Brain pericyte (primary cell): ENCODE data around the gene PIK3AP1.
"Not testable (repeated sequence)": the region's sequence is repeated elsewhere in the genome, so short reads cannot be mapped to it uniquely, and the experiment has no call there.

Experiments
- DNase-seq: peaks from one replicate; pipeline ENCODE4 v3.0.0-alpha.2; 2012; ENCODE audit warnings: low read depth, low spot score

PIK3AP1 gene

DNA sequence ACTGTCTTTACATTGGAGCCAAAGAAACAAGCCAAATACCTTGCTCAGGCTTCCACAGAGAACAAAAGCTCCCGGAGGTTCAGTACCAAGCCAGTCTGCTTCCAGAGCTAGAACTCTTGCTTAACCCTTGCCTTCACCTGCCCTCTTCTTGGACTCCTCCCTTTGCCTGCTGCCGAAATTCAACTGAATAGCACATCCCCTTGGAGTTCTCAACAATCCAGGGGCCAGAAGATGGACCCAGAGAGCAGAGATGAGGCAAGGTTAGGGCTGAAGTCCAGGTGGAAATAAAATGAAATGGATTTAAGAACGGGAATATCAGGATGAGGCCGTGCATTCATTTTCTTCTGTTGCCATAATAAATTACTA is 876 bp upstream of the PIK3AP1 start:
- DNase-seq: no peak

DNA sequence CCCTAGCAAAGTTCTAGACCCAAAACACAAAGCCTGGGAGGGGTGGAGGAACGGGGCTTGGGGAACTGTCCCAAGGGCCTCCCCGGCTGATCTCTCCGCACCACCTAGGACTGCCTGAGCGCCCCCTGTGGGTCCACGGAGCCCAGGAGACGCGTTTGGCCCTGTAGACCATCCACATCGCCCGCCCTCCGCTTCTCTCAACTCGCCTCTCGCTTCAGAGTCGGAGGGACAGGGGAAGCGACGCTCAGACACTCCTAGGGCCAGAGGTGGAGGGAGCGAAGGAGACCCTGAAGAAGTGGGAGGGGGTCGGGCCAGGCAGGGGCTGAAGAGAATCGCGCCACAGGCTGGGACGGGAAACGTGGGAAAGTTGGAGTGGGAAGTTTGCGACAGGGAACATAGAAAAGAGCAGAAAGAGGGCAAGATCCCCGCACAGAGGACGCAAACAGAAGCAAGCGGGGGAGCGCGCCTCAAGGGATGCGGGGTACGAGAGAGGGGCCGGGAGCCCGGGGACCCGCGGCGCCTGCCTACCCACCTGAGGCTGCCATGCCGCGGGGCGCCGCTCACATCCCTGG is 378 bp downstream of the PIK3AP1 start:
- no peak for DNase-seq

DNA sequence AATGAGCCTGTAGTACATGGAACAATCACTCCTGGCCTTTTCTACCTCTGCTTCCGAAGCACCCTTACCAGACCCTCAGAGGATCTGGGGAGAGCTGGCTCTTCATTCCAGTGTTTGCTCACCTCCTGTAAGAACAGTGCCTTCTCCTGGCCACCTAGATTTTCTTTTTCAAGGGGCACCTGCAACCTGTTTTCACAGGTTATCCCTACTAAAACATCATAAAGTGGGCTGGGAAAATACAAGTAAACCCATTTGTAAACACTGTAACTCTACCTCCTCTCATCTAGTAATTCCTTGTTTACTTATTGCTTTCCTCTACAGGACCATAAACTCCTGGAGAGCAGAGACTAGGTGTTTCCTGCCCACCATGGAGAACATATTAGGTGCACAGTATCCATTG is 1.1 kb downstream of the PIK3AP1 start:
- no peak for DNase-seq

DNA sequence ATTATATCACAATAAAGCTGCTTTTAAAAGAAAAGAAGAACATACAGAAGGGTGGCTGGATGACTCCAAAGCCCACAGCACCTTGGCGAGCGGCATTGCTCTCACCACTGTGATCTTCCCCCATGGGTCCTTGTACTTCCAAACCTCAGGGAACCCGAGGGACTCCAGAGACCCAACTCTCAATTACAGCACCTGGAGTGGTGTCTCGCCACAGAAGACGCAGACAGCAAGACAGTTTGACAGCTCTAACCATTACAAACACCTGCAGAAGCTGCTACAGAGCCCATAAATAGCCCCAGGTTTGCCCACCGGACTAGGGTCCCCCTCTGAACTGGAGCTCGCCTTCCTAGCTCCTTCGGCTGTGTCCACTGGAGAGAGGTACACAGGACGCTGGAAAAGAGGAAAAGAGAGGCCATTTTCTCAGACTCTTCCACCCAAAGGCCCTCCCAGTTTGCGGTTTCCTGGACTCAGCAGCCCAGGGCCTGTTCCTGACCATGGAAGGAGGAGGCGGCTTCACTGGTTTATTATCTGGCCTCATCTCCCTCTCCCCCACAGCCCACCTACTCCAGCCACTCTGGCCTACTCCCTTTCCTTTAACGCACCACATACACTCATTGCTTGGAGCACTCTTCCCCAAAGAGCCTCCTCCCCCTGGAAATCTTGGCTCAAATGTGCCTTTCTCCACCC is 1.9 kb downstream of the PIK3AP1 start:
- DNase-seq: no peak

DNA sequence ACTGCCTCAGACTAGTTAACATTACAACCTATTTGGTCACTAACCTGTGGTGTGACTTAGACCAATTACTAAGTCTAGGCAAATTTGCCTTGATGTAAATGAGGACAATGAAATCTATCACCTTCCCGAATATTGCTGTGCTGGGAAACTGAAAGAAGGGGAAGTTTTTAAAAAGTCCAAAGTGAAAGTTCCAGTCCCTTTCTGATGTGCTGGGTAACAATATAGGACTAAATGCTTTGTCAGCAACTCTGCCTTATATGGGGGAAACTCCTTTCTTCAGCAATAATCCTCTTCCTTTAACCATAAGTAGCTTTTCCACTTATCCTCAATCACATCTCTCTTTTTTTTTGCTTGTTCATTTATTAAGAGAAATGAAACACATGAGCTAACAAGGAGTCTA is 3.9 kb downstream of the PIK3AP1 start:
- no peak for DNase-seq

DNA sequence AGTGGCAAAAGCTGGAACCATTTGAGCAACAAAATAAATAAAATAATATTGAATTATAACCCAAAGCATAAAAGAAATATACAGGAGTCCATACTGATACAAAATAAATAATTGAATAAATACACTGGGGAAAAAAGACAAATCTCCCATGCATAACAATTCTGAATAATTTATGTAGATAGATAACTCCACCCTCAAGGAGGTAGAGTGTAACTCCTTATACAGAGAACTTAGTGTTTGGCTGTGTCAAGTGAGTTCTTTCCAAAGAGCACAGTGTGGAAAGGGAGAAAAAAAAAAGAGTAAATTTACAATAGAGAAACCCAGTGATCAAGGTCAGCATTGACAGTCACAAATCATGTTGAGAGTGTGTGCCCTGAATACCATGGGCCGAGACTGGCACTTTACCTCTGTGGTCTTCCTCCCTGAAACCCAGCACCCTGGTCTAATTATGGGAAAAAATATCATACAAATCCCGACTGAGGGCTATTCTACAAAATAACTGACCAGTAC is 5.5 kb downstream of the PIK3AP1 start:
- DNase-seq: no peak

DNA sequence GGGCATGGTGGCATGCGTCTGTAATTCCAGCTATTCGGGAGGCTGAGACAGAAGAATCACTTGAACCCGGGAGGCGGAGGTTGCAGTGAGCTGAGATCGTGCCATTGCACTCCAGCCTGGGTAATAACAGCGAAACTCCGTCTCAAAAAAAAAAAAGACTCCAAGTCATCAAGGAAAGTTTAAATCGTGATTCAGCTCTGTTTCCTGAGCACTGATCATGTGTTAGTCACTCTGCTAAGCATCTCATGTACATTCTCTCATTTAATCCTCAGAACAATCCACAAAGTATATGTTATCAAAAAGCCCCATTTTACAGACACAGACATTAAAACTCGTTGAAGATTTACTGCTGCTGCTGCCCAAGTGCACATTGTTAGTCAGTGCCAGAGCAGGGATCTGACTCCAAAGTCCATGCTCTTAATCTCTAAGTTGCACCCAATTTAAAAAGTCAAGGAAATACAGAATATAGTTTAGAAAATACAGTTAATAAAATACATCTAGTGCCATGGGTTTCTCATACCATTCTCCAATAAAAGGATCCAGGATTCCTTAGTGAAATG is 6.2 kb downstream of the PIK3AP1 start:
- DNase-seq: no peak

DNA sequence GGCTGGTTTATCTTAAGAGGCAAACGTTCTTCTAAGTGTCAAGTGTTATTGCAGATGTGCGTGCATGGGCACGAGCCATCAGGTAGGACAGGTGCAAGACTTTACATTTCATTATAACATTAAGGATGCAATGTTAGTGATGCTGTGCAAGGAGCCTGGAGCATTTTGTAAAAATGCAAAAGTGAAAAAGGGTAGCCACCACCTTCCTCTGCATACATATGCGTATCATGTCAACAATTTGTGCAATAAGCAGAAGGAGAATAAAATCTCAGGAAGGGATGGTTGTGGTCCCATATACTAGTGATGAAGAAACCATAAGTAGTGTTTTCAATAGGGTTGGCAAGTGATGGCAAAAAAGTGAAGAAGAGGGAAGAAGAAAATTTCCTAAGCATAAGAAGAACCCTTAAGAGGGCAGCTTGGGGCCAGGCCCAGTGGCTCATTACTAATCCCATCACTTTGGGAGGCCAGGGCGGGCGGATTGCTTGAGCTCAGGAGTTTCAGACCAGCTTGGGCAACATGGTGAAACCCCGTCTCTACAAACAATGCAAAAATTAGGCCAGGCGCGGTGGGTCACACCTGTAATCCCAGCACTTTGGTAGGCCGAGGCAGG is 7.5 kb downstream of the PIK3AP1 start:
- DNase-seq: no peak

DNA sequence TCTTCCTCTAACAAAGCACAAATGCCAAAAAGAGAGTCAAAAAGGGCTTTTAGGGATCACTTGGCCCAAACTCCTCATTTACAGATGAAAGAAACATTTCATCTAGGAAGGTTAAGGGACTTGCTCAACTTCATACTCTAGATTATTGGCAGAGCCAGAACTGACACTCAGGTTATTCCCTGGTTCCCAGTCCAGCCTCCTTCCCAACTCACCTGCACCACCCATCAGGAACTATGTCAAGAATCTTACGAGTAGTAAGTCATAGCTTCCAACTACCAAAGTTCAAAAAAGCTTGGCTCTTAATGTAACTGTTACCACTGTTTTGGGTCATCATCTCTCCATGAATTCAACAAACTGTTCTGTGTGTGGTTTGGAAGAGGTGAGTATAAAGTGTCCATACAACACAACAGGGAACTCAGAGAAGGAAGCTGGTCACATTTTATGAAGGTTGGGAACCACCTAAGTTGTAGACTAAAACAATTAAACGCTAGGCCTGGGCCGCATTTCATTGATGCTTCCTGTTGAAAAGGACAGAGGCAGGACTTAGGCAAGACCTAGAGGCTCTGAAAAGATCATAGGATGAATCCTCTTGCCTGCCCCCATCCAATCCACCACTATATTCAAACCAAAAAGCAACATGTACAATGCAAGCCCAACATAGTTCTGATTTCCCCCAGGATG is 9.1 kb downstream of the PIK3AP1 start:
- DNase-seq: no peak

DNA sequence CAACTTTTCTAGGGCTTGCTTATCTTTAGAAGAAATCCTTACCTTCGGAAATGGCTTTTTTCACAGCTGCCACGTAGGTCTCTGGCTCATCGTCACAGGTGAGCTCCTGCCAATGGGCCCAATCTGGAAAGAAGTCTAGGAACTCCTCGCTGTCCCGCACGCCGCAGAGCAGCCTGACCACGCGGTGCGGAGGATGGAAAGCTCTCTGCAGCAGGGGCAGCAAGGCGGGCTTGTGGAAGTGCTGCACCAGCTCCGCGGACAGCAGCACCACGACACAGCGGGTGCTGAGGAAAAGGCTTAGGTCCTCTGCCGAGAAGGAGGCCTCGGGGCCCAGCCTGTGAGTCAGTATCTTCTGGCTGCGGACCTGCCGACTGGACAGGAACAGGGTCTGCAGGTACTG is 10.8 kb downstream of the PIK3AP1 start:
- DNase-seq: no peak

DNA sequence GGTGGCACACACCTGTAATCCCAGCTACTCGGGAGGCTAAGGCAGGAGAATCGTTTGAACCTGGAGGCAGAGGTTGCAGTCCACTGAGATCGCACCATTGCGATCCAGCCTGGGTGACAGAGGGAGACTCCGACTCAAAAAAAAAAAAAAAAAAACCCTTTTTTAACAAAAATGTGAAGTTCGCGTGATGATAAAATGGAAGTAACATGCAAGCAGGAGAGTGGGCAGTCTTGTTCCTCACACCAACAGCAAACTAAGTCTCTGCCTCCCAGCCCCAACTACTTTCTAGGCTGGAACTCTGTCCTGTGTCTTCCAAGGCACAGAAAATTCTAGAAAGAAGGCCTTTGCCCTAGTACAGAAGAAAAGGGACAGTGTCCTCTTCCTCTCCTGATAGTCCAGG is 11.3 kb downstream of the PIK3AP1 start:
- DNase-seq: no peak

DNA sequence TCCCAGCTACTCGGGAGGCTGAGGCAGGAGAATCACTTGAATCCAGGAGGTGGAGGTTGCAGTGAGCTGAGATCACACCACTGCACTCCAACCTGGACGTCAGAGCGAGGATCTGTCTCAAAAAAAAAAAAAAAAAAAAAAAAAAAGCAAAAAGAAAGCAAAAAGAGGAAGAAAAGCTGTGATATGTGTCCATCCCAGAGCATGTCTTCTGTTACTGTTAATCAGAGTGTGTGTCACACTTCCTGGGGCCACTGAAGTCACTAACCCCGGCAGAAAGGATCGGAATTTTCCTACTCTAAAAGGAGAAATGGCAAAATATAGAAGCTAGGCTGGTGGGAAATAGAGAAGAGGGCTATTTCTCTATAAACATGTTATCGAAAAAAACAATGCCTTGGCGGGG is 11.9 kb downstream of the PIK3AP1 start:
- no peak for DNase-seq

DNA sequence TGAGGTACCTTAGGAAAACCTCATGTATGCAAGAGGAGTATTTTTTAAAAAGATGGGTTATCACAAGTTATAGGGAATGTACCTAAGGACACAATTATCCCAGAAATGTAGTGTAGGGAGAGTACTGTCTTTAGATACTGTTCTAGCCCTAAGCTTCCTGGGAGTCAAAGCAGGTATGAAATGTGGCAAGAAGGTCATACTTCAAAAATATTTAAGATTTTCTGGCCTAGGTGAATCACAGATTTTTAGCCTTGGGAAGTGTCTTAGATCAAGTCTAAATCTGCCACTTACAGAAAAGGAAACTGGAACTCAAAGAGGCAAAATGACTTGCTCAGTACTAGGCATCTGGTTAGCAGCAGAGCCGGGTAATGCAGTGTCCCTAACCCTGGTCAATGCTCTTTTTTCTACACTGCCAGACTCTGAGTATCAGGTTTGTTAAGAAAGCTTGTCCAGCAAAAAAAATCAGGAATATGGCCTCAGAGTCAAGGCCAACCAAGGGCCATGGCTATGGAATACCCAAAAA is 13.9 kb downstream of the PIK3AP1 start:
- no peak for DNase-seq

DNA sequence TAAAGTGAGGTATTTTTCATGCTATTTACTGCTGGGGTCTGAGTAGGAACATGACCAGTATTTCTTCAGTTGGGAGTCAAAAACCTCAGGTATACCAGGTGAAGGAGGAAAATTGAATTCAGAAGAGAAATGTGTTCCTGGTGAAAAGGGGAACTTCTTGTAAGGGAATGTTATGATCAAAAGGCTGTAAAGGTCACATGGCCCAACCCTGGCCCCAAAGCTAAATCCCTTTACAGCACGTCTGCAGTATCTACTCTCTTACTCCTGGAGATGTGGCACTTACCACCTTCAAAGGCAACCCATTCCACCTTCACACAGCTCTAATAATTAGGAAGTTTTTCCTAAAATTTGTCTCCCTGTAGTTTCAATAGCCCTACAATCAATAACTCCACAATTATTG is 15.2 kb downstream of the PIK3AP1 start:
- DNase-seq: no peak

DNA sequence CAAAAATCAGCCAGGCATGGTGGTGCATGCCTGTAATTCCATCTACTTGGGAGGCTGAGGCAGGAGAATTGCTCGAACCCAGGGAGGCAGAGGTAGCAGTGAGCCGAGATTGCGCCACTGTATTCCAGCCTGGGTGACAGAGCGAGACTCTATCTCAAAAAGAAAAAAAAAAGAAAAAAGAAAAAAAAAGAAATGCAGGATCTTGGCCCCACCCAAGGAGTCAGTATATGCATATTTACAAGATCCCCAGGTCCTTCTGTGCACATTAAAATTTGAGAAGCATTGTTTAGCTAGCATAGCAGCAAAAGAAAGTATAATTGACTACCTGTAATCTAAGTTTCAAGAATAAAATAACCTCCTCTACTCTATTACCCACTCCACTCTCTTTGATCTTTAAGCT is 15.8 kb downstream of the PIK3AP1 start:
- no peak for DNase-seq

DNA sequence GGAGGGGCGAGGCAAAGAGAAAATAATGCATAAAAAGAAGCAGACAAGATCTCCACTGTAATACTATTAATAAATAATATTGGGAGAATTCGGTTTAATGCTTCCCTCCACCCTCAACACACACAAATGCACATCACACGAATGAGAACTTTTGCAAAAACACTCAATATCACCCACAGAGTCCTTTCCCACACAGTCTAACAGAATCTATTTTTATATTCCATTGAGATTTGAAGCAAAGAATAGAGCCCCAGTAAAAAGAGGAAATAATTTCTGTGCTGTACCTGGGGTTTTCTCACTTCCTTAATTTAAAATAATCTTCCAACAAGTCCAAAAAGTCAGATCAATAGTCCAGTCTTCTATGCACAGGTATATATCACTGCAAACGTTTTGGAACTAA is 17.0 kb downstream of the PIK3AP1 start:
- DNase-seq: no peak

DNA sequence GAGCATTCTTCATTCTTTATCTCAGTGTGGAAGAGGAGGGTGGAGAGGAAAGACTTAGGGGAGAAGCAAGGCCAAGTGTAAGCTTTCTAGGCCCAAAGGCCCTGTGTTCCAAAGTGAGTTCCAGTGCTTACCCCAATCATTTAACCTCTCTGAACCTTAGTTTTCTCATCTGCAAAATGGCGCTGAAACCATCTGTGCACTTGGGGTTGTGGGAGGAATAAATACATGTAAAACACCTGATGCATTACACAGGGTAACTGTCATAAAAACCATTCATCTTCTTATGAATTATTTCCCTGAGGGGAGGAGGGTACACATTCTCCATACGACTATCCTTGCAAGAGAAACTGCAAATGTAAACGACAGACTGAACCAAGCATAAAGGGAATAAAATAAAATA is 19.0 kb downstream of the PIK3AP1 start:
- DNase-seq: no peak

DNA sequence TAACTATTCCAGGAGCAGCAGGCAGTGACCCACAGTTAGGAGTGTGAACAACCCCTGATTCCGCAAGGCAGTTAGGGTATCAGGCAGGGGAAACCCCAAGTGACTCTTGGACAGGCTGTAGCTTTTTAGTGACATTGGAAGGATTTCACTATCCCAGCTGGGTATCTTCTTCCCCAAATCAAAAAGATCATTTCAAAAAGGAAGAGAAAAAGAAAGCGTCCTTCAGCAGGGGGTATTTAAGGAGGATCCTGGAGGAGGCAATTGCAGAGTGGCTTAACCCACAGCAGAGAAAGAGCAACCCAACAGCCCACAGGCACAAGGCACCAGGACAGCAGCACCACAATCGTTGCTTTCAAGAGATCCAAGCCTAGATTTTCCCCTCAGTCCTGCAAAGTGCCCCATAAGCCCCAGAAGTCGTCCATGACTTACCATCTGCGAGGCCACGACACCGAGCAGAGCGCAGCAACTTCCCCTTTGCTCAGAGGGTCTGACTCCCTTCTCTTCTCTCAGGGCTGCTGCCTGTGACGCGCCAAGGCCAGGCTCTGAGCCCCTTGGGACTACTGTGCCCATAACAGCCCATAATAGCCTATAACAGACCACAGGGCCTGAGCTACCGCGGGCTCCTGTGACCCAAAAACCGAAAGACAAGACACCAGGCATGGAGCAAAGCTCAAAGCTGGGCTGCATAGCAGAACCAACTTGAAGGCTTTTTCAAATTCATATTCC is 19.8 kb downstream of the PIK3AP1 start:
- DNase-seq: no peak

DNA sequence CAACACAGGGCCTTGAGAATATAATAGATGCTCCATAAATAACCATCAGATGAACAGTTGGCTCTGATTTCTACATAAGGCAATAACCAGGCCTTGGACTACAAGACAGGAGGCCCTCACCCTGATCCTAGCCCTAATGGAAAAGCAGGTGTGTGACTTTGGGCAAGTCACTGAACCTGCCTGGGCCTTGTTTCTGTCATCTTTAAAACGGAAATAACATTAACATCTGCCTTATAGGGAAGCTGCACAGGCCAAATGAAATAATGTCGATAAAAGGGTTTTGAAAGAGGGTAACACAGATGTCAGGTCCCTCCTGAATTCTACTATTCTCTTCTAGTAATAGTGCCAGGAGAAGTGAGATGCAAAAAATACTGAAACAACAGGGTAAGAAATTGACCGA is 20.7 kb downstream of the PIK3AP1 start:
- no peak for DNase-seq

DNA sequence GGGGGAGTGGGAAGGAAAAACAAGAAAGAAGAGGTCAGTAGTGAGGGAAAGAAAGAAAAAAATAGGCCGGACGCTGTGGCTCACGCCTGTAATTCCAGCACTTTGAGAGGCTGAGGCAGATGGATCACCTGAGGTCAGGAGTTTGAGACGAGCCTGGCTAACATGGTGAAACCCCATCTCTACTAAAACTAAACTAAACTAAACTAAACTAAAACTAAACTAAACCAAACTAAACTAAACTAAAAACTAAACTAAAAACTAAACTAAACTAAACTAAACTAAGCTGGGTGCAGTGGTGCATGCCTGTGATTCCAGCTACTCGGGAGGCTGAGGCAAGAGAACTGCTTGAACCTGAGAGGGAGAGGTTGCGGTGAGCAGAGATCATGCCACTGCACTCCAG is 22.0 kb downstream of the PIK3AP1 start:
- not testable (repeated sequence) for DNase-seq

DNA sequence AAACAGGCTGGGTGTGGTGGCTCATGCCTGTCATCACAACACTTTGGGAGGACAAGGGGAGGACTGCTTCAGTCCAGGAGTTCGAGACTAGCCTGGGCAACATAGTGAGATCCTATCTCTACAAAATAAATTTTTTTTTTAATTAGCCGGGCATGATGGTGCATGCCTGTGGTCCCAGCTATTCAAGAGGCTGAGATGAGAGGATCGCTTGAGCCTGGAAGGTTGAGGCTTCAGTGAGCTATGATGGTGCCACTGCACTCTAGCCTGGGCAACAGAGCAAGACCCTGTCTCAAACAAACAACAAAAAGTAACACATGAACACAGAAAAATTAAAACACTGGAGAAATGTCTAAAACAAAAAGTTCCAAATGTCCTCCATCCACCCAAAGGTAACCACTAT is 22.9 kb downstream of the PIK3AP1 start:
- DNase-seq: no peak
